Activated CD4-positive, alpha-beta T cell treated with anti-CD3 and anti-CD28 coated beads, Interleukin-2, amount 10 ng/mL, durations not matched to agents 7 days and 5 days (primary cell): ENCODE measurements around the gene SGPL1. TPM values are rescaled to one million over a fixed set of nuclear protein-coding genes. Genes with fewer than 3 reads are reported as not detected.
A peak's percentile ranks its signal among the peaks of the same experiment; 100 is the strongest.

Source experiments
- CTCF ChIA-PET: fragments of 350-600 bp; sonication (Branson Sonifier 250); formaldehyde crosslinking; loops from one replicate; lab custom pipeline; 2021; ENCODE audit warnings: antibody characterized with exemption; lab: Charles Lee
- POLR2A ChIA-PET: fragments of 350-600 bp; sonication (Branson Sonifier 250); formaldehyde crosslinking; loops from one replicate; lab custom pipeline; 2021; ENCODE audit warnings: antibody characterized with exemption; lab: Charles Lee
- DNase-seq: peaks from one replicate; pipeline ENCODE4 v3.0.0-alpha.2; 2020
- H3K27ac Mint-ChIP-seq: one replicate; pipeline ENCODE4 v1.8.0; 2021; ENCODE audit warnings: mild to moderate bottlenecking, moderate library complexity, mixed read lengths
- H3K27me3 Mint-ChIP-seq: one replicate; pipeline ENCODE4 v1.8.0; 2021; ENCODE audit warnings: mixed read lengths
- H3K36me3 Mint-ChIP-seq: one replicate; pipeline ENCODE4 v1.8.0; 2021; ENCODE audit warnings: low read depth, mixed read lengths
- H3K4me1 Mint-ChIP-seq: one replicate; pipeline ENCODE4 v1.8.0; 2021; ENCODE audit warnings: mixed read lengths
- H3K4me3 Mint-ChIP-seq: one replicate; pipeline ENCODE4 v1.8.0; 2021; ENCODE audit warnings: mild to moderate bottlenecking, moderate library complexity, mixed read lengths
- H3K9me3 Mint-ChIP-seq: one replicate; pipeline ENCODE4 v1.8.0; 2021; ENCODE audit warnings: mixed read lengths
- total RNA-seq, 2 experiments: library from RNA; stranded (reverse); gene quantifications; one replicate each; pipeline ENCODE4 v1.2.3, GENCODE V29; 2021

Gene SGPL1
- total RNA-seq, 2 experiments from 2014 or later = 19.7 to 22.3 TPM

GRCh38 chr10:70805619-70806215, 10.0 kb upstream of the SGPL1 start:
- H3K36me3 Mint-ChIP-seq = no peaks in the 10 kb centered on the region
- H3K27ac Mint-ChIP-seq = no peak overlapping the region
- H3K4me3 Mint-ChIP-seq = no peak overlapping the region
- no peaks in the 10 kb centered on the region for H3K4me1 Mint-ChIP-seq
- no peaks in the 10 kb centered on the region for H3K9me3 Mint-ChIP-seq
- CTCF ChIA-PET = interaction anchor here (1.6 kb wide), 1 partner anchor 7 kb away, joined by 3 read pairs; no protein-coding TSS in a partner anchor
- H3K27me3 Mint-ChIP-seq = peaks cover 19% of the 10 kb centered on the region
- POLR2A ChIA-PET = no interaction called here
- DNase-seq = no peak

GRCh38 chr10:70806841-70807240, 8.9 kb upstream of the SGPL1 start:
- no peak overlapping the region for H3K27ac Mint-ChIP-seq
- no peaks in the 10 kb centered on the region for H3K9me3 Mint-ChIP-seq
- ChIA-PET CTCF (no interaction called here), POLR2A (interaction anchor here (0.7 kb wide), 1 partner anchor 77 kb away, joined by 3 read pairs; no protein-coding TSS in a partner anchor)
- no peaks in the 10 kb centered on the region for H3K4me1 Mint-ChIP-seq
- no peaks in the 10 kb centered on the region for H3K36me3 Mint-ChIP-seq
- H3K4me3 Mint-ChIP-seq = no peak overlapping the region
- DNase-seq = no peak
- H3K27me3 Mint-ChIP-seq = peaks cover 9% of the 10 kb centered on the region

GRCh38 chr10:70807556-70807955, 8.2 kb upstream of the SGPL1 start:
- ChIA-PET CTCF (no interaction called here), POLR2A (interaction anchor here (0.7 kb wide), 1 partner anchor 76 kb away, joined by 3 read pairs; no protein-coding TSS in a partner anchor)
- Mint-ChIP-seq H3K4me3 (no peak overlapping the region), H3K4me1 (no peaks in the 10 kb centered on the region), H3K36me3 (no peaks in the 10 kb centered on the region), H3K27me3 (peaks cover 1% of the 10 kb centered on the region), H3K9me3 (no peaks in the 10 kb centered on the region), H3K27ac (no peak overlapping the region)
- DNase-seq = no peak

- Mint-ChIP-seq H3K27me3 (no peaks in the 10 kb centered on the region), H3K4me1 (peaks cover under 1% of the 10 kb centered on the region), H3K4me3 (no peak overlapping the region), H3K9me3 (no peaks in the 10 kb centered on the region), H3K36me3 (no peaks in the 10 kb centered on the region), H3K27ac (no peak overlapping the region)
- POLR2A ChIA-PET = no interaction called here
- CTCF ChIA-PET = interaction anchor here (1.4 kb wide), 1 partner anchor 11 kb away, joined by 3 read pairs; no protein-coding TSS in a partner anchor
- no peak for DNase-seq
These were observed 6.6 kb upstream of the SGPL1 start for GRCh38 chr10:70809011-70809611.

GRCh38 chr10:70809726-70810125, 6.0 kb upstream of the SGPL1 start:
- Mint-ChIP-seq H3K4me1 (peaks cover 4% of the 10 kb centered on the region), H3K4me3 (no peak overlapping the region), H3K27ac (no peak overlapping the region), H3K27me3 (no peaks in the 10 kb centered on the region), H3K36me3 (no peaks in the 10 kb centered on the region), H3K9me3 (no peaks in the 10 kb centered on the region)
- DNase-seq = no peak
- ChIA-PET CTCF (interaction anchor here (1.0 to 1.4 kb wide), 3 partner anchors 10 to 343 kb away, joined by 3 to 5 read pairs (median 3); no protein-coding TSS in a partner anchor), POLR2A (no interaction called here)

GRCh38 chr10:70810967-70811366, 4.8 kb upstream of the SGPL1 start:
- Mint-ChIP-seq H3K27ac (no peak overlapping the region), H3K27me3 (no peaks in the 10 kb centered on the region), H3K9me3 (no peaks in the 10 kb centered on the region), H3K4me3 (no peak overlapping the region), H3K36me3 (no peaks in the 10 kb centered on the region), H3K4me1 (peaks cover 10% of the 10 kb centered on the region)
- ChIA-PET POLR2A (no interaction called here), CTCF (interaction anchor here (0.6 to 1.3 kb wide), 2 partner anchors 9 to 865 kb away, joined by 3 to 4 read pairs; no protein-coding TSS in a partner anchor)
- DNase-seq = no peak

GRCh38 chr10:70811881-70812280, 3.9 kb upstream of the SGPL1 start:
- Mint-ChIP-seq H3K9me3 (no peaks in the 10 kb centered on the region), H3K27ac (no peak overlapping the region), H3K36me3 (peaks cover 2% of the 10 kb centered on the region), H3K4me1 (peaks cover 16% of the 10 kb centered on the region), H3K27me3 (no peaks in the 10 kb centered on the region), H3K4me3 (no peak overlapping the region)
- ChIA-PET POLR2A (no interaction called here), CTCF (interaction anchor here (0.6 kb wide), 2 partner anchors 595 to 866 kb away, joined by 4 to 6 read pairs; no protein-coding TSS in a partner anchor)
- DNase-seq = no peak

GRCh38 chr10:70812814-70813213, 2.9 kb upstream of the SGPL1 start:
- Mint-ChIP-seq H3K4me1 (peaks cover 21% of the 10 kb centered on the region), H3K27me3 (no peaks in the 10 kb centered on the region), H3K36me3 (peaks cover 2% of the 10 kb centered on the region), H3K9me3 (no peaks in the 10 kb centered on the region), H3K4me3 (no peak overlapping the region), H3K27ac (no peak overlapping the region)
- ChIA-PET CTCF (interaction anchor here (0.6 to 1.2 kb wide), 3 partner anchors 8 to 596 kb away, joined by 3 to 6 read pairs (median 3); no protein-coding TSS in a partner anchor), POLR2A (no interaction called here)
- DNase-seq = no peak

GRCh38 chr10:70814126-70814525, 1.6 kb upstream of the SGPL1 start:
- H3K36me3 Mint-ChIP-seq = peaks cover 2% of the 10 kb centered on the region
- peak overlapping the region; percentile 2 for H3K4me3 Mint-ChIP-seq
- ChIA-PET CTCF (interaction anchor here (0.7 to 1.0 kb wide), 2 partner anchors 127 to 408 kb away, joined by 3 read pairs; no protein-coding TSS in a partner anchor), POLR2A (no interaction called here)
- H3K27ac Mint-ChIP-seq = peak overlapping the region; percentile 4
- no peaks in the 10 kb centered on the region for H3K27me3 Mint-ChIP-seq
- H3K9me3 Mint-ChIP-seq = no peaks in the 10 kb centered on the region
- no peak for DNase-seq
- H3K4me1 Mint-ChIP-seq = peaks cover 22% of the 10 kb centered on the region

- Mint-ChIP-seq H3K36me3 (peaks cover 4% of the 10 kb centered on the region), H3K4me1 (peaks cover 26% of the 10 kb centered on the region), H3K27ac (peak overlapping the region; percentile 88), H3K9me3 (no peaks in the 10 kb centered on the region), H3K4me3 (peak overlapping the region; percentile 81), H3K27me3 (no peaks in the 10 kb centered on the region)
- DNase-seq = peak; percentile 34
- CTCF ChIA-PET = interaction anchor here (0.7 to 1.8 kb wide), 8 partner anchors 10 to 256 kb away, joined by 3 to 7 read pairs (median 3); no protein-coding TSS in a partner anchor
- POLR2A ChIA-PET = no interaction called here
These were observed 609 bp downstream of the SGPL1 start for GRCh38 chr10:70816220-70816894.

GRCh38 chr10:70820976-70821750, 5.4 kb downstream of the SGPL1 start:
- DNase-seq = no peak
- POLR2A ChIA-PET = interaction anchor here (0.7 kb wide), 1 partner anchor 1911 kb away, joined by 3 read pairs; no protein-coding TSS in a partner anchor
- CTCF ChIA-PET = interaction anchor here (1.2 kb wide), 1 partner anchor 50 kb away, joined by 4 read pairs; no protein-coding TSS in a partner anchor
- no peaks in the 10 kb centered on the region for H3K27me3 Mint-ChIP-seq
- no peak overlapping the region for H3K27ac Mint-ChIP-seq
- H3K36me3 Mint-ChIP-seq = peaks cover 10% of the 10 kb centered on the region
- no peaks in the 10 kb centered on the region for H3K9me3 Mint-ChIP-seq
- H3K4me1 Mint-ChIP-seq = peaks cover 16% of the 10 kb centered on the region
- no peak overlapping the region for H3K4me3 Mint-ChIP-seq
